SHP77 (cell line): Measurements from ENCODE around the gene UCK2.
"Not testable (repeated sequence)": the region's sequence is repeated elsewhere in the genome, so short reads cannot be mapped to it uniquely, and the experiment has no call there.

Experiments
- DNase-seq, 2 experiments: peaks; one replicate each; lab custom pipeline; 2025; lab: John Stamatoyannopoulos, UW

UCK2 gene

GRCh38 chr1:165827268-165828102, at the start of gene UCK2:
UCK2 (plus strand) TSS chr1:165827614; CDS start chr1:165827834, 220 bp downstream.
- DNase-seq, result peak; percentile 90 to 94

GRCh38 chr1:165778197-165778596, 49.2 kb upstream of the UCK2 start:
- DNase-seq, result not testable (repeated sequence)

GRCh38 chr1:165783519-165783918, 43.9 kb upstream of the UCK2 start:
- DNase-seq, result peak; percentile 47 to 68

- DNase-seq, result no peak
Measured at GRCh38 chr1:165787741-165788140, 39.7 kb upstream of the UCK2 start.

GRCh38 chr1:165793951-165794350, 33.5 kb upstream of the UCK2 start:
- no peak for DNase-seq

GRCh38 chr1:165795894-165796293, 31.5 kb upstream of the UCK2 start:
- DNase-seq, result no peak

GRCh38 chr1:165799387-165799786, 28.0 kb upstream of the UCK2 start:
- no peak for DNase-seq

GRCh38 chr1:165804513-165804912, 22.9 kb upstream of the UCK2 start:
- not testable (repeated sequence) for DNase-seq

GRCh38 chr1:165807613-165808012, 19.8 kb upstream of the UCK2 start:
- no peak for DNase-seq

- no peak for DNase-seq
Measured at GRCh38 chr1:165815725-165816124, 11.7 kb upstream of the UCK2 start.

GRCh38 chr1:165816157-165816556, 11.3 kb upstream of the UCK2 start:
- DNase-seq, result no peak

- DNase-seq, result no peak
Measured at GRCh38 chr1:165816826-165817497, 10.5 kb upstream of the UCK2 start.

GRCh38 chr1:165823552-165824268, 3.7 kb upstream of the UCK2 start:
- DNase-seq, result no peak

GRCh38 chr1:165824269-165824643, 3.2 kb upstream of the UCK2 start:
- no peak for DNase-seq

GRCh38 chr1:165826565-165827267, 698 bp upstream of the UCK2 start:
- no peak for DNase-seq

- DNase-seq, result peak; percentile 50 to 83
Measured at GRCh38 chr1:165828103-165828668, 772 bp downstream of the UCK2 start.

GRCh38 chr1:165828669-165829329, 1.4 kb downstream of the UCK2 start:
- peak; percentile 77 to 90 for DNase-seq

GRCh38 chr1:165829888-165830287, 2.5 kb downstream of the UCK2 start:
- no peak for DNase-seq

- DNase-seq, result no peak
Measured at GRCh38 chr1:165831146-165831545, 3.7 kb downstream of the UCK2 start.

- no peak for DNase-seq
Measured at GRCh38 chr1:165832902-165833301, 5.5 kb downstream of the UCK2 start.

- no peak for DNase-seq
Measured at GRCh38 chr1:165833358-165833757, 5.9 kb downstream of the UCK2 start.
